Neutrophil (primary cell): Measurements from ENCODE around the gene ADCYAP1.

ENCODE experiments used
- H3K27ac ChIP-seq: fragments of 200-600 bp; sonication (generic); 2 replicates; pipeline ENCODE4 v1.5.1; 2016; ENCODE audit warnings: mild to moderate bottlenecking, moderate library complexity
- H3K27me3 ChIP-seq: fragments of 200-600 bp; sonication (generic); 2 replicates; pipeline ENCODE4 v1.6.0; 2016; ENCODE audit warnings: mild to moderate bottlenecking
- H3K36me3 ChIP-seq: fragments of 200-600 bp; sonication (generic); 2 replicates; pipeline ENCODE4 v1.5.1; 2017
- H3K4me1 ChIP-seq, 2 experiments: fragments of 200-600 bp in 1 of 2; sonication (generic) in 1 of 2; 1 replicate in 1 of 2; 2 replicates in 1 of 2; pipeline versions ENCODE4 v1.5.1 to v1.6.1; 2013 to 2016; ENCODE audit warnings: low read depth in 1 of 2, low read length in 1 of 2, mild to moderate bottlenecking in 1 of 2, moderate library complexity in 1 of 2; ENCODE audit not compliant: control insufficient read depth in 1 of 2, insufficient read depth in 1 of 2
- H3K4me3 ChIP-seq, 2 experiments: fragments of 200-600 bp in 1 of 2; sonication (generic) in 1 of 2; 1 replicate in 1 of 2; 2 replicates in 1 of 2; pipeline ENCODE4 v1.5.1; 2013 to 2016; ENCODE audit warnings: low read depth in 1 of 2, low read length in 1 of 2, mild to moderate bottlenecking in 1 of 2, moderate library complexity in 1 of 2
- H3K9me3 ChIP-seq: fragments of 200-600 bp; sonication (generic); 2 replicates; pipeline ENCODE4 v1.5.1; 2016
- TF ChIP-seq, protein P1 (sequence below): fragments of 200-600 bp; sonication (generic); IDR thresholded peaks from 2 replicates; pipeline ENCODE4 v1.5.1; 2016; ENCODE audit warnings: antibody characterized with exemption

The ADCYAP1 gene

DNA sequence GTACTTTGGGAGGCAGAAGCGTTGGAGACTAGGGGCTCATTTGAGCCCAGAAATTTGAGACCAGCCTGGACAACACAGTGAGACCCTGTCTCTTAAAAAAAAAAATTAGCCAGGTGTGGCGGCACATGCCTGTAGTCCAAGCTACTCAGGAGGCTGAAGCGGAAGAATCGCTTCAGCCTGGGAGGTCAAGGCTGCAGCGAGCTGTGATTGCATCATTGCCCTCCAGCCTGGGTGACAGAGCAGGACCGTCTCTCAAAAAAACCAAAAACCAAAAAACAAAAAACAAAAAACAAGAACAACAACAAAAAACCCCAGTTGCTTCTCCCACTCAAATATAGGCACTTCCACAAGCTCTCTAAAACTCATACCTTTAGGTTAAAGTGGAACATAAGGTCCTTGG is 27.4 kb upstream of the ADCYAP1 start:
- Histone ChIP-seq H3K9me3 (no peaks in the 10 kb centered on the region), H3K27me3 (no peaks in the 10 kb centered on the region), H3K27ac (no peak overlapping the region), H3K4me1 (no peaks in the 10 kb centered on the region), H3K4me3 (no peak overlapping the region), H3K36me3 (no peaks in the 10 kb centered on the region)
- TF ChIP-seq, protein P1, sequence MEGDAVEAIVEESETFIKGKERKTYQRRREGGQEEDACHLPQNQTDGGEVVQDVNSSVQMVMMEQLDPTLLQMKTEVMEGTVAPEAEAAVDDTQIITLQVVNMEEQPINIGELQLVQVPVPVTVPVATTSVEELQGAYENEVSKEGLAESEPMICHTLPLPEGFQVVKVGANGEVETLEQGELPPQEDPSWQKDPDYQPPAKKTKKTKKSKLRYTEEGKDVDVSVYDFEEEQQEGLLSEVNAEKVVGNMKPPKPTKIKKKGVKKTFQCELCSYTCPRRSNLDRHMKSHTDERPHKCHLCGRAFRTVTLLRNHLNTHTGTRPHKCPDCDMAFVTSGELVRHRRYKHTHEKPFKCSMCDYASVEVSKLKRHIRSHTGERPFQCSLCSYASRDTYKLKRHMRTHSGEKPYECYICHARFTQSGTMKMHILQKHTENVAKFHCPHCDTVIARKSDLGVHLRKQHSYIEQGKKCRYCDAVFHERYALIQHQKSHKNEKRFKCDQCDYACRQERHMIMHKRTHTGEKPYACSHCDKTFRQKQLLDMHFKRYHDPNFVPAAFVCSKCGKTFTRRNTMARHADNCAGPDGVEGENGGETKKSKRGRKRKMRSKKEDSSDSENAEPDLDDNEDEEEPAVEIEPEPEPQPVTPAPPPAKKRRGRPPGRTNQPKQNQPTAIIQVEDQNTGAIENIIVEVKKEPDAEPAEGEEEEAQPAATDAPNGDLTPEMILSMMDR = no peak

DNA sequence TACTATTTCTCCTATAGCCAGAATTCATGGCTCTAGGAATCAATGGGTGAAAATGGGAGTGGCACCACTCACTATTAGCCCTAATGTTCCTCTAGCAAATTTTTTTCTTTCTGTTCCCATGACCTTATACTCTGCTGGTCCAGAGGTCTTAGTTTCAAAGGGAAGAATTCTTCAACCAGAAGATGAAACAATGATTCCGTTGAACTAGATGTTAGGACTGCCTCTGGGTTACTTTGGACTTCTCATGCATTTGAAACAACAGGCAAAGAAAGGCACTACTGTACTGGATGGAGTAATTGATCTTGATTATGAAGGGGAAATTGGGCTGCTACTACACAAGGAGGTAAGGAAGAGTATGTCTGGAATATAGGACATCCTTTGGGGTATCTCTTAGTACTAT is 18.6 kb upstream of the ADCYAP1 start:
- H3K9me3 ChIP-seq = no peaks in the 10 kb centered on the region
- TF ChIP-seq, protein P1 = no peak
- no peaks in the 10 kb centered on the region for H3K4me1 ChIP-seq
- H3K36me3 ChIP-seq = no peaks in the 10 kb centered on the region
- H3K4me3 ChIP-seq = no peak overlapping the region
- H3K27ac ChIP-seq = no peak overlapping the region
- H3K27me3 ChIP-seq = peaks cover 15% of the 10 kb centered on the region

DNA sequence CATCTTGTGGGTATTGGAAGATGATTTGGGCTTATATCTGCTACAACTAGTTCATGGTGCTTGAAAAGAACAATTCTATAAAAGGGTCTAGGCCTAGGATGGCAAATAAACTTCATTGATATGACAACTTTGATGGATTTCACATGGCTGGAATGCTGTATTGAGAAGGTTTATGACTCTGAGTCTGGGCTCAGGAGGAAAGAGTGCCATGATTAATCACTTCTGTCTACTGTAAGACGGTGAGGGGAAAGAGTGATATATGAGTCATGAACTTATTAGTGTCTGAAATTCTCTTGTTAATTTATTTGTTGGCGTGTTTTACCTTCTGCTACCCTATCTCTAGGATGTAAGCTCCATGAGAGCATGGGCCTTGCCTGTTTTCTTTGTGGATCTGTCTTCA is 17.0 kb upstream of the ADCYAP1 start:
- Histone ChIP-seq H3K36me3 (no peaks in the 10 kb centered on the region), H3K27ac (no peak overlapping the region)
- TF ChIP-seq, protein P1 = no peak

DNA sequence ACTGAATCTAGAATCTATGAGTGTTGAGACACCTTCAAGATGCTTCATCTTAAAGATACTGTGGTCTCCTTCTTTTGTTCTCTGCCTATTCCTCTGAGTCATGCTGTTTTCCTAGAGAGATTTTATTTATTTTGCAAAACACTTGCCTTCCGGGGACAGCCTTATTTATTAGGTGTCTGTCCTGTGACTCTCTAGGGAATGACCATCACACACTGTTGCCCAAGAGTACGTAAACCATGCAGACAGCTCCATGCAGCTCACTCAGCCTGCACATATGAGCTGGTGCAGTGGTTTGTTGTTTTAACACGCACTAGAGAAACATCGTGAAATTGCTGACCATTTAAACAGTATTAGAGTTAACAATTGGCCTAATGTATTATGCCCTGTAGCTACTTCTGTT is 12.4 kb upstream of the ADCYAP1 start:
- no peaks in the 10 kb centered on the region for H3K4me1 ChIP-seq
- H3K27me3 ChIP-seq = peaks cover 41% of the 10 kb centered on the region
- H3K36me3 ChIP-seq = no peaks in the 10 kb centered on the region
- no peak overlapping the region for H3K4me3 ChIP-seq
- TF ChIP-seq, protein P1 = no peak
- H3K27ac ChIP-seq = no peak overlapping the region
- no peaks in the 10 kb centered on the region for H3K9me3 ChIP-seq

More for the DNA sequence above, 17.0 kb upstream of the ADCYAP1 start:
- H3K9me3 ChIP-seq = no peaks in the 10 kb centered on the region
- peaks cover 20% of the 10 kb centered on the region for H3K27me3 ChIP-seq
- no peak overlapping the region for H3K4me3 ChIP-seq
- no peaks in the 10 kb centered on the region for H3K4me1 ChIP-seq

DNA sequence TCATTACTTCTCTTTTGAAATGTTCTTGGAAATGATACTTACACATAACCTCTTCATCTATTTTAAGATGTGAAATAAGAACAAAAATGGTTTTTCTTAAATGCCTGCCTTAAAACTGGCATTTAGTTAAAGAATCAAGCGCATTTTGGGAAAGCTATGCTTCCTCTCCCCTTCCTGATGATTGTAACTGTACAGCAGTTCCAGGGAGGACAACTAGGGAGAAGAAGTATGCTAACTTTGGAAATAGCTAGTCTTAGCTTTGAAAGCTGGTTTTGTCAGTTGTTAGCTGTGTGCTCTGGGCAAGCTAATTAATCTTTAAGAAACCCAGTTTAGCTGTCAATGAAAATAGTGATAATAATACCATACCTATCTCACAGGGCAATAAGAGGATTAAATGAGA is 8.4 kb upstream of the ADCYAP1 start:
- Histone ChIP-seq H3K9me3 (no peaks in the 10 kb centered on the region), H3K27me3 (peaks cover 63% of the 10 kb centered on the region), H3K36me3 (no peaks in the 10 kb centered on the region), H3K27ac (no peak overlapping the region), H3K4me1 (no peaks in the 10 kb centered on the region), H3K4me3 (no peak overlapping the region)
- TF ChIP-seq, protein P1 = no peak

DNA sequence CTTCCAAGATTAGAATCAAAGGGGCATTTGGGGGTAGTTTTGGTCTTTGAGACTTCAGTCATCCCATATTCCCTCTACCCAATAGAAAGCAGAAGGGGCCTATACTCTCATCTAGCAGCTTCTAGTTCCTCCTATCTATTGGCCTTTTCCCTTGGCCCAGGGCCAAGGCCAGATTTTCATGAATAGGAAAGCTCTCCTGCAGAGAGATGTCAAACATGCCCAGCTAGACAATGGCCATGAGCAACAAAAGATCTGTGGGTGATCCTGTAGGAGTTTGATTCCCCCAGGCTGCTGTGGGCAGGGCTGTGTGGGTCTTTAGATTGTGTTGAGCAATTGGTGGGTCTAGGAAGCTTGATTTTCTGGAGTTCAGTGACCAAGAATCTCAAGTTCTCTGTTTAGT is 2.9 kb upstream of the ADCYAP1 start:
- no peaks in the 10 kb centered on the region for H3K4me1 ChIP-seq
- no peak overlapping the region for H3K4me3 ChIP-seq
- no peaks in the 10 kb centered on the region for H3K9me3 ChIP-seq
- H3K27me3 ChIP-seq = peaks cover 90% of the 10 kb centered on the region
- no peaks in the 10 kb centered on the region for H3K36me3 ChIP-seq
- H3K27ac ChIP-seq = no peak overlapping the region
- TF ChIP-seq, protein P1 = no peak
